Lower lobe of right lung (tissue), 2 donors: ENCODE measurements around the gene SPRED1. TPM values are rescaled to one million over a fixed set of nuclear protein-coding genes. Genes with fewer than 3 reads are reported as not detected.

Source experiments
- ATAC-seq, 2 donors: fragments of 200-7000 bp; cut with Tn5 transposase; one replicate each; pipeline ENCODE4 v1.9.1; 2020 to 2022; ENCODE audit warnings: mild to moderate bottlenecking in 2 of 2, moderate library complexity in 2 of 2
- DNase-seq: peaks from one replicate; pipeline ENCODE4 v3.0.0-alpha.2; 2020
- H3K27ac ChIP-seq: fragments of 200-600 bp; one replicate; pipeline ENCODE4 v1.8.0; 2022
- H3K27me3 ChIP-seq: fragments of 200-600 bp; one replicate; pipeline ENCODE4 v1.8.0; 2022; ENCODE audit warnings: low read depth
- H3K36me3 ChIP-seq: fragments of 200-600 bp; one replicate; pipeline ENCODE4 v1.8.0; 2022; ENCODE audit warnings: mild to moderate bottlenecking
- H3K4me1 ChIP-seq: fragments of 200-600 bp; one replicate; pipeline ENCODE4 v1.8.0; 2022
- H3K4me3 ChIP-seq: fragments of 200-600 bp; one replicate; pipeline ENCODE4 v1.8.0; 2022; ENCODE audit warnings: mild to moderate bottlenecking
- H3K9me3 ChIP-seq: fragments of 200-600 bp; one replicate; pipeline ENCODE4 v1.8.0; 2022
- CTCF ChIP-seq: fragments of 200-600 bp; IDR thresholded peaks from one replicate; pipeline ENCODE4 v1.8.0; 2022; ENCODE audit warnings: antibody characterized with exemption, mild to moderate bottlenecking
- intact Hi-C: fragments of 100-400 bp; cut with DNase I; formaldehyde crosslinking; loops from one replicate; pipeline ENCODE4 v1.11.0; 2022
- total RNA-seq: library from RNA; stranded (reverse); fragmentation: NEBNext Ultra II Directional; extraction: Animal tissue kit (Norgen Biotek cat#: 25700); gene quantifications from one replicate; pipeline ENCODE4 v1.2.1, GENCODE V29; 2021
- donor health status: DM: no; HTN: yes; CAD: no; lungs with severe emphysema.

SPRED1 gene
- total RNA-seq, 1 donor from 2014 or later, result 57.7 TPM

- no peak for DNase-seq
- Histone ChIP-seq H3K27me3 (no peaks in the 10 kb centered on the region), H3K9me3 (no peaks in the 10 kb centered on the region), H3K36me3 (peaks cover 43% of the 10 kb centered on the region), H3K4me3 (no peak overlapping the region), H3K27ac (no peak overlapping the region), H3K4me1 (no peaks in the 10 kb centered on the region)
- TF ChIP-seq CTCF, result no peak
- ATAC-seq, result no peak
- intact Hi-C loops, result no loop called here
Measured at GRCh38 chr15:38349251-38349650, 96.6 kb downstream of the SPRED1 start.

GRCh38 chr15:38351466-38351865 lies 98.8 kb downstream of the SPRED1 start:
- Histone ChIP-seq H3K4me3 (no peak overlapping the region), H3K27me3 (no peaks in the 10 kb centered on the region), H3K27ac (no peak overlapping the region), H3K9me3 (no peaks in the 10 kb centered on the region), H3K4me1 (no peaks in the 10 kb centered on the region), H3K36me3 (peaks cover 30% of the 10 kb centered on the region)
- intact Hi-C loops, result loop anchor here (10.0 kb wide), 1 partner anchor 347 kb away; no protein-coding TSS in a partner anchor
- ATAC-seq, result no peak
- no peak for TF ChIP-seq CTCF
- DNase-seq, result no peak

GRCh38 chr15:38354315-38354929 lies 101.8 kb downstream of the SPRED1 start:
- DNase-seq, result no peak

GRCh38 chr15:38362355-38362754 lies 109.7 kb downstream of the SPRED1 start:
- ATAC-seq (no peak), DNase-seq (no peak)
- Histone ChIP-seq H3K4me1 (peaks cover 4% of the 10 kb centered on the region), H3K27me3 (no peaks in the 10 kb centered on the region), H3K9me3 (no peaks in the 10 kb centered on the region), H3K27ac (no peak overlapping the region), H3K4me3 (no peak overlapping the region), H3K36me3 (no peaks in the 10 kb centered on the region)
- intact Hi-C loops, result no loop called here
- no peak for TF ChIP-seq CTCF

More at GRCh38 chr15:38354315-38354929, 101.8 kb downstream of the SPRED1 start:
- no peak overlapping the region for H3K4me3 ChIP-seq
- intact Hi-C loops, result loop anchor here (10.0 kb wide), 1 partner anchor 350 kb away; no protein-coding TSS in a partner anchor
- H3K36me3 ChIP-seq, result peaks cover 25% of the 10 kb centered on the region
- no peak overlapping the region for H3K27ac ChIP-seq
- no peaks in the 10 kb centered on the region for H3K9me3 ChIP-seq
- TF ChIP-seq CTCF, result peak; percentile 80
- ATAC-seq, result peak; percentile 56 to 68
- no peaks in the 10 kb centered on the region for H3K27me3 ChIP-seq
- no peaks in the 10 kb centered on the region for H3K4me1 ChIP-seq

- ATAC-seq (no peak), DNase-seq (no peak)
- H3K4me3 ChIP-seq, result no peak overlapping the region
- no peak for TF ChIP-seq CTCF
- H3K9me3 ChIP-seq, result no peaks in the 10 kb centered on the region
- H3K27ac ChIP-seq, result no peak overlapping the region
- no peaks in the 10 kb centered on the region for H3K27me3 ChIP-seq
- H3K36me3 ChIP-seq, result no peaks in the 10 kb centered on the region
- intact Hi-C loops, result no loop called here
- peaks cover 4% of the 10 kb centered on the region for H3K4me1 ChIP-seq
Measured at GRCh38 chr15:38367476-38367875, 114.8 kb downstream of the SPRED1 start.
